HepG2 (cell line): ENCODE results near the gene RGP1. TPM values are rescaled to one million over a fixed set of nuclear protein-coding genes. Genes with fewer than 3 reads are reported as not detected.

Source experiments
- ATF4 ChIP-seq, 2 experiments: fragments of 450-650 bp in 1 of 2; sonication (generic) in 1 of 2; formaldehyde crosslinking; IDR thresholded peaks; 2 replicates each; pipeline versions ENCODE4 v1.5.0 to v1.8.0; 2020 to 2022; ENCODE audit warnings: mild to moderate bottlenecking in 1 of 2, missing genetic modification reagents in 1 of 2
- HNF4G ChIP-seq, 2 experiments: sonication (generic) in 1 of 2; formaldehyde crosslinking in 1 of 2; IDR thresholded peaks; 2 replicates each; pipeline versions ENCODE4 v1.4.0 to v1.6.1; 2011 to 2020; ENCODE audit warnings: borderline replicate concordance in 2 of 2, low read depth in 2 of 2, mild to moderate bottlenecking in 2 of 2, low read length in 1 of 2, missing genetic modification reagents in 1 of 2, moderate library complexity in 1 of 2
- IRF9 ChIP-seq: sonication (generic); formaldehyde crosslinking; IDR thresholded peaks from 2 replicates; pipeline ENCODE4 v1.8.0; 2022; ENCODE audit warnings: missing genetic modification reagents, mild to moderate bottlenecking, borderline replicate concordance
- PHF21A ChIP-seq: sonication (generic); formaldehyde crosslinking; IDR thresholded peaks from 2 replicates; pipeline ENCODE4 v1.5.0; 2020; ENCODE audit warnings: mild to moderate bottlenecking, missing genetic modification reagents
- RXRA ChIP-seq: sonication (generic); formaldehyde crosslinking; IDR thresholded peaks from 2 replicates; pipeline ENCODE4 v1.5.1; 2020; ENCODE audit warnings: missing genetic modification reagents
- ZNF609 ChIP-seq: sonication (generic); formaldehyde crosslinking; IDR thresholded peaks from 2 replicates; pipeline ENCODE4 v1.4.0; 2020; ENCODE audit warnings: mild to moderate bottlenecking, missing genetic modification reagents, borderline replicate concordance
- ZNF687 ChIP-seq: sonication (generic); formaldehyde crosslinking; IDR thresholded peaks from 2 replicates; pipeline ENCODE4 v1.5.1; 2020; ENCODE audit warnings: mild to moderate bottlenecking, missing genetic modification reagents, moderate library complexity
- polyA plus RNA-seq, 8 experiments: library from polyadenylated mRNA; depleted of rRNA in 3 of 8; stranded (reverse) in 7 of 8; unstranded in 1 of 8; fragments of >200 nt; fragmentation: Illumina TruSeq in 4 of 8; extraction: Trizol in 4 of 8; gene quantifications; 2 replicates each; pipeline versions ENCODE4 v1.2.1 to v1.2.3, GENCODE V29; 2011 to 2016; ENCODE audit warnings: low read depth in 4 of 8, missing spikeins in 1 of 8, mixed read lengths in 1 of 8; ENCODE audit not compliant: insufficient read depth in 1 of 8
- total RNA-seq, 5 experiments: library from RNA; depleted of rRNA; stranded (reverse); fragments of >200 nt; fragmentation: Illumina TruSeq; extraction: Trizol; gene quantifications; 2 replicates each; pipeline ENCODE4 v1.2.3, GENCODE V29; 2016; ENCODE audit warnings: low read depth in 1 of 5
- TF ChIP-seq, protein P1 (sequence below): conservative IDR thresholded peaks from 2 replicates; pipeline ENCODE4 v1.6.1; 2018; ENCODE audit warnings: missing genetic modification reagents
- TF ChIP-seq, protein P2 (sequence below), 2 experiments: sonication (generic) in 1 of 2; formaldehyde crosslinking in 1 of 2; IDR thresholded peaks; 2 replicates each; pipeline versions ENCODE4 v1.5.1 to v1.6.1; 2011 to 2020; ENCODE audit warnings: borderline replicate concordance in 1 of 2, low read depth in 1 of 2, low read length in 1 of 2, mild to moderate bottlenecking in 1 of 2, missing genetic modification reagents in 1 of 2, moderate library complexity in 1 of 2

RGP1 gene
- total and polyA plus RNA-seq, 2 of the 13 experiments (the other 11 are each of a cell fraction or from before 2014, with no cell fraction given), result 12.7 to 21.0 TPM

DNA sequence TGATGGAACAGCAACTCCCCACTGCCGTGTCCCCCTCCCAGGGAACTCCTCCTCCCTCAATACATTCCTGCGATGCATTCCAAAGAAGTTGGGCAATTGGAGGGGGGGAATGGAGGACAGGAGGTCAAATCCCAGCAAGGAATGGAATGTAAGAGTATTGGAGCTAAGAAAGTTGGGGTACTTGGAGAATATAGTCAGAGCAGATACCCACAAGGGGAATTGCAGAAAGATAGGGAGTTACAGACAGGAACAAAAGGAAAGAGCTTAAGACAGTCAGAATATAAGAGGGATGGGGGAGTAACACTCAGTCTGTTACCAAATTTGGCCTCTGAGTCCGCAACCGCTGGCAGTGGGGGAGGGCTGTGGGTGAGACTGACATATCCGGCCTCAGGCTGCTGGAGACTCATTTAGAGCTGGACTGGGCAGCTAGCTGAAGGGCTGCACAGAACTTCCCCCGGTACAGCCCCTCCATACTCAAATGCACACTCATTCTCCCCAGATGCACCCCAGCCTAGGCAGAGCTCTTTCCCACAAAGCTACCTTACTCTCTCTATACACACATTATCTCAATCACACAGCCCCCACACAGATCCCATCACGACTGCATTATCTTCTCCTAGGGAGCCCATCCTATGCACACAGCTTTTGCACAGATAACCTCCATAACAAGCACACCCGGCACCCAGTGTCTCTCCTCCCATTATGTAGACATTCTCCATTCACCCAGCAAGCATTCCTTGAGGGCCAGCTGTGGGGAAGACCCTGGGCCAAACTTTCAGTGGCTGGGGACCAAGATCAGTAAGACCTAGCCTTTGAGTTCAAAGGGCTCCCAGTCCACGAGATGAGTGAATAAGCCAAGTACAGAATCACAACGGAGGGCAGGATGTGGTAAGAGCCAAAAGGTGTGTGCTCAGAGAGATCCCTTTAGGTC is 20.8 kb upstream of the RGP1 start (continued):
- TF ChIP-seq ZNF609, result 0 out of 2 replicates have a peak, but pooled peaks have one; percentile 23
- 0 out of 2 replicates have a peak, but pooled peaks have one; percentile 15 for TF ChIP-seq ZNF687 (CRISPR knock-in tag)
- TF ChIP-seq, protein P1, sequence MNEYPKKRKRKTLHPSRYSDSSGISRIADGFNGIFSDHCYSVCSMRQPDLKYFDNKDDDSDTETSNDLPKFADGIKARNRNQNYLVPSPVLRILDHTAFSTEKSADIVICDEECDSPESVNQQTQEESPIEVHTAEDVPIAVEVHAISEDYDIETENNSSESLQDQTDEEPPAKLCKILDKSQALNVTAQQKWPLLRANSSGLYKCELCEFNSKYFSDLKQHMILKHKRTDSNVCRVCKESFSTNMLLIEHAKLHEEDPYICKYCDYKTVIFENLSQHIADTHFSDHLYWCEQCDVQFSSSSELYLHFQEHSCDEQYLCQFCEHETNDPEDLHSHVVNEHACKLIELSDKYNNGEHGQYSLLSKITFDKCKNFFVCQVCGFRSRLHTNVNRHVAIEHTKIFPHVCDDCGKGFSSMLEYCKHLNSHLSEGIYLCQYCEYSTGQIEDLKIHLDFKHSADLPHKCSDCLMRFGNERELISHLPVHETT, result no peak
- peak; percentile 69 for TF ChIP-seq HNF4G (IDR thresholded peaks at IDR 0.05; ENCODE audit: borderline replicate concordance, low read depth, low read length)
- no peak for TF ChIP-seq HNF4G (CRISPR knock-in tag; IDR thresholded peaks at IDR 0.05; ENCODE audit: borderline replicate concordance, low read depth)
- TF ChIP-seq ATF4 (CRISPR knock-in tag; IDR thresholded peaks at IDR 0.05), result no peak
- TF ChIP-seq, protein P2, sequence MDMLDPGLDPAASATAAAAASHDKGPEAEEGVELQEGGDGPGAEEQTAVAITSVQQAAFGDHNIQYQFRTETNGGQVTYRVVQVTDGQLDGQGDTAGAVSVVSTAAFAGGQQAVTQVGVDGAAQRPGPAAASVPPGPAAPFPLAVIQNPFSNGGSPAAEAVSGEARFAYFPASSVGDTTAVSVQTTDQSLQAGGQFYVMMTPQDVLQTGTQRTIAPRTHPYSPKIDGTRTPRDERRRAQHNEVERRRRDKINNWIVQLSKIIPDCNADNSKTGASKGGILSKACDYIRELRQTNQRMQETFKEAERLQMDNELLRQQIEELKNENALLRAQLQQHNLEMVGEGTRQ (IDR thresholded peaks at IDR 0.05; ENCODE audit: low read depth, low read length), result no peak
- TF ChIP-seq, protein P2 (CRISPR knock-in tag; IDR thresholded peaks at IDR 0.05; ENCODE audit: borderline replicate concordance), result no peak
- TF ChIP-seq PHF21A (CRISPR knock-in tag), result no peak
- peak; percentile 38; the same call in 1 of the 2 replicates for TF ChIP-seq RXRA (CRISPR knock-in tag)
- no peak for TF ChIP-seq IRF9 (CRISPR knock-in tag)
